ENCODE measurements around the gene AKT1.
"Not testable (repeated sequence)": the region's sequence is repeated elsewhere in the genome, so short reads cannot be mapped to it uniquely, and the experiment has no call there.

AKT1 gene

GRCh38 chr14:104732355-104732804 is 63.2 kb downstream of the AKT1 start:
- TF ChIP-seq CTCF (IDR thresholded peaks at IDR 0.05): no peak
- no peaks in the 10 kb centered on the region for H3K27me3 ChIP-seq (ENCODE audit: control insufficient read depth, insufficient read depth, low read length)
- no peaks in the 10 kb centered on the region for H3K36me3 ChIP-seq (ENCODE audit: control insufficient read depth, insufficient read depth, low read length)
- no peak overlapping the region for H3K9ac ChIP-seq
- H3K4me3 ChIP-seq (ENCODE audit: low read depth, low read length): no peak overlapping the region
- no peaks in the 10 kb centered on the region for H3K9me3 ChIP-seq (ENCODE audit: control insufficient read depth, low read length)
- peaks cover 9% of the 10 kb centered on the region for H3K4me1 ChIP-seq
- H3K27ac ChIP-seq: no peak overlapping the region
- H2AFZ ChIP-seq: no peak overlapping the region
- H3K79me2 ChIP-seq: no peaks in the 10 kb centered on the region
- no peak overlapping the region for H3K4me2 ChIP-seq (ENCODE audit: low read length)

- Histone ChIP-seq H3K4me1 (peaks cover 9% of the 10 kb centered on the region), H3K4me2 (ENCODE audit: low read length) (no peak overlapping the region), H3K4me3 (ENCODE audit: low read depth, low read length) (no peak overlapping the region), H2AFZ (no peak overlapping the region), H3K9me3 (ENCODE audit: control insufficient read depth, low read length) (no peaks in the 10 kb centered on the region), H3K27ac (no peak overlapping the region), H3K27me3 (ENCODE audit: control insufficient read depth, insufficient read depth, low read length) (no peaks in the 10 kb centered on the region), H3K79me2 (no peaks in the 10 kb centered on the region), H3K36me3 (ENCODE audit: control insufficient read depth, insufficient read depth, low read length) (no peaks in the 10 kb centered on the region), H3K9ac (no peak overlapping the region)
- no peak for TF ChIP-seq CTCF (IDR thresholded peaks at IDR 0.05)
Observed at GRCh38 chr14:104731320-104732294, 63.9 kb downstream of the AKT1 start.

GRCh38 chr14:104730487-104730886 is 65.1 kb downstream of the AKT1 start:
- Histone ChIP-seq H3K4me1 (no peaks in the 10 kb centered on the region), H3K79me2 (no peaks in the 10 kb centered on the region), H3K4me3 (ENCODE audit: low read depth, low read length) (no peak overlapping the region), H3K27me3 (ENCODE audit: control insufficient read depth, insufficient read depth, low read length) (no peaks in the 10 kb centered on the region), H3K36me3 (ENCODE audit: control insufficient read depth, insufficient read depth, low read length) (no peaks in the 10 kb centered on the region), H3K27ac (no peak overlapping the region), H2AFZ (no peak overlapping the region), H3K4me2 (ENCODE audit: low read length) (no peak overlapping the region), H3K9me3 (ENCODE audit: control insufficient read depth, low read length) (no peaks in the 10 kb centered on the region), H3K9ac (no peak overlapping the region)
- TF ChIP-seq CTCF (IDR thresholded peaks at IDR 0.05): no peak

- Histone ChIP-seq H2AFZ (no peak overlapping the region), H3K9ac (no peak overlapping the region), H3K36me3 (ENCODE audit: control insufficient read depth, insufficient read depth, low read length) (no peaks in the 10 kb centered on the region), H3K4me2 (ENCODE audit: low read length) (no peak overlapping the region), H3K4me1 (peaks cover 2% of the 10 kb centered on the region), H3K9me3 (ENCODE audit: control insufficient read depth, low read length) (no peaks in the 10 kb centered on the region), H3K4me3 (ENCODE audit: low read depth, low read length) (no peak overlapping the region), H3K27me3 (ENCODE audit: control insufficient read depth, insufficient read depth, low read length) (no peaks in the 10 kb centered on the region), H3K27ac (no peak overlapping the region), H3K79me2 (no peaks in the 10 kb centered on the region)
- TF ChIP-seq CTCF (IDR thresholded peaks at IDR 0.05): no peak
Observed at GRCh38 chr14:104729835-104730181, 65.7 kb downstream of the AKT1 start.

GRCh38 chr14:104729176-104729834 is 66.2 kb downstream of the AKT1 start:
- H3K27ac ChIP-seq; H3K27me3 ChIP-seq (ENCODE audit: control insufficient read depth, insufficient read depth, low read length); H3K9ac ChIP-seq; H3K4me2 ChIP-seq (ENCODE audit: low read length); H3K79me2 ChIP-seq; H3K4me1 ChIP-seq; H3K36me3 ChIP-seq (ENCODE audit: control insufficient read depth, insufficient read depth, low read length); H3K4me3 ChIP-seq (ENCODE audit: low read depth, low read length); H2AFZ ChIP-seq; H3K9me3 ChIP-seq (ENCODE audit: control insufficient read depth, low read length): not testable (repeated sequence)
